Muscle of back (tissue), 11 donors: Measurements from ENCODE around the gene NSMCE3. TPM values are rescaled to one million over a fixed set of nuclear protein-coding genes. Genes with fewer than 3 reads are reported as not detected.
"Not testable (repeated sequence)": the region's sequence is repeated elsewhere in the genome, so short reads cannot be mapped to it uniquely, and the experiment has no call there.

Experiments used
- DNase-seq, 3 donors: peaks; one replicate each; pipeline versions ENCODE4 v3.0.0 to v3.0.0-alpha.2; 2013
- polyA plus RNA-seq, 10 donors: library from polyadenylated mRNA; unstranded; fragments of 120-200 nt; gene quantifications; one replicate each; pipeline ENCODE4 v1.2.1, GENCODE V29; 2013; ENCODE audit not compliant: insufficient read length in 10 of 10

Gene NSMCE3
- polyA plus RNA-seq, 10 donors: 5.6 to 9.4 (median 6.9) TPM

DNA sequence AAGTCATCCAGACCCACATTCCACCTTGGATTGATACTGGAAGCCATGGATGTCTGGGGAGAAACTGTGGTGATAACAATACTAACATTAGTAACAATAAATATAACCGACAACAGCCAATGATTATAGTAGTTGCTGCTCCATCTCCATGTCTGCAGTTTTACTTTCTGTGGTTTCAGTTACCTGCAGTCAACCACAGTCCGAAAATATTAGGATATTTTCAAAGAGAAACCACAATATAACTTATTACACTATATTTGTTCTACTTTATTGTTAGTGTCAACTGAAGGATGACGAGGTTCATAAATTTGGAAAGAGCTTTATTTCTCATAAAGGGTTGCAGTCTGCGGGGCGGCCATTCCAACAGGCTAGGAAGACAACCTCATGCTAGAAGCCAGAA, 2.6 kb upstream of the NSMCE3 start:
- no peak for DNase-seq

DNA sequence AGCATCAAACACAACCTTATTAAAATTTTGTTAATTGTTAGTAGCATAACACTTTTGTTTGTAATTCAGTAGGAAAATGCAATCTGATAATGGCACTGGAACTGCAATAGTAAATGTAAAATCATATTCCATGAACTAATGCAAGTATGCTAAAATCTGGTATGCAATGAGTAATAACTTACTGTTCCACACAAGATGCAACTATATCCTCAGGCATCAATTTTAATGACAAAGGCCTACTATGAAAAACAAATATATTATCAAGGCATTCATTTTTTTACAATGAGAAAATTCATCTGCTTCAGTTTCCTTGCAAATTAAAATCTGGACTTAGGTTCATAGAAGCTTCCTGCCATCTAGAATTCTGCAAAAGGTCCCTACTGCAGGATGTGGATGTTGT, 1.4 kb upstream of the NSMCE3 start:
- DNase-seq: no peak

GRCh38 chr15:29270169-29270955, 740 bp upstream of the NSMCE3 start:
- peak in 1 of 3 donors; percentile 61 for DNase-seq

DNA sequence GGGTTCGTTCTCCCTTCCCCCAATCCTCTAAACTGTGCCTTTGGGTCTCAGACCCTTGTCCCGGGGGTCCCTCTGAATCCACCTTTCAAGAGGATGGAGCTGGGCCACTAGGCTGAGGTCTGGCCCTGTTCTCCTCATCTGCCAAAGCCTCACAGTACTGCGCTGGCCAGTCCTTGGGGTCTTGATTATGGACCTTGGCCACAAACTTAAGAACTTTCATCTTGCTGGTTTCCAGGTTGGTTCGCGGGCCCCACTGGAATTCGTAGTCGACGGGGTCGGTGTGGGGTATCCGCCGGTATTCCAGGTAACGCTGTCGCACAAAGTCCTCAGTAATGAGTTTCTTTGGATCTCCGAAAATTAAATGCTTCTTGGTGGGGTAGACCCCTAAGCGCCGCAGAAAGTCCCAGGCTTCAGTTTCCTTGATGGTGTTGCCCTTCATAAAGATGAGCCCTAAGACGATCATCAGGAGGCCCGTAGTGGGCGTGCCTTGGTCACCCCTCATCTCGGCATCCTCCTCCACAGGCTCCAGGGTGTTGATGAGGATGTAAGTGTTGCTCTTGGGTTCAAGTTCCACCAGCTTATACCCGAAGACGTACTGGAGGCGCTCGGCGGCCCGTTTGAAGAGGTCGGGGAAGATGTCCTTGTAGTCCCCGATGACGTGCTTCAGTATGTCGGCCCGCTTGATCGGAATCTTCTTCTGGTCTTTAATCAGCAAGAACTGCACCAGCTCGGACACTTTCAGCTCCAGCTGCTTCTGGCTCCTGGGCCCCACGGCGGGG, 727 bp downstream of the NSMCE3 start:
- DNase-seq: peak; percentile 24 to 80 (median 45)

DNA sequence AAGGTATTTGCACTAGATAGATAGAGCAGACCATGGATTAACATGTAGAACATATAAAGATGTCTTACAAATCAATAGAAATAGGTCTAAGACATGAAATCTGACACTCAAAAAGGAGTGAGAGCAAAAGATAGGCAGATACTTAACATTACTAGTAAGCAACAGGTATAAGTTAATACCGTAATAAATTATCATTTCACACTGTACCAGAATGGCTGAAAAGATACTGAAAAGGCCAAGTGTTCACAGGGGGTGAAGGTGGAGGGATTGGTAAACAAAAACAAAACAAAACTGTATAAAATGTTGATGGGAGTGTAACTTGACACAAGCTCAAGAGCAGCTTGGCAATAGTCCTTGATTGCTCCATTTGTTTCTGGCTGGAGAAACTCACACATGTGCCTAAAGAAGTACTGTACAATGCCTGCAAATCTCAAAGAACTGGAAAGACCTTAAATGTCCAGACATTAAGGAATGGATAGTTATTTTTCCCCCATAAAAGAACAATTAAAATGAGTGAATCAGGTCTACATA, 3.5 kb downstream of the NSMCE3 start:
- DNase-seq: peak in 1 of 3 donors; percentile 17

DNA sequence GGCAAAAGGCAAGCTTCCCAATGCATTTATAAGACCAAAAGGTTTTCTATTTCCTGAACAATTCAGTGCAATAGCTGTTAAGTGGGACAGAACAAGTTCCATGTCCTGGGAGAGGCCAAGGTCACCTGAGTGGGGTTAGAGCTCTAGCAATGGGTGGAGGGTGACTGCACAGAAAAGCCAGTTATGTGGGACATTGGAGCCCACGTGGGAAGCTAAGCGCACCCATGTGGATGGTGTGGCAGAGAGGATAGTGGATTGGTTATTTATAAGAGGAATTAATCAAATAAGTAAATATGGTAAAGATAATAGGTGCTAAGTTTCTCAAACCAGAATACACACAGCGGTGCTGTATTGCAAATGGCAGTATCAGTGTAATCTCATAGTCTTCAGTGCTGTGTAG, 6.3 kb downstream of the NSMCE3 start:
- DNase-seq: no peak

DNA sequence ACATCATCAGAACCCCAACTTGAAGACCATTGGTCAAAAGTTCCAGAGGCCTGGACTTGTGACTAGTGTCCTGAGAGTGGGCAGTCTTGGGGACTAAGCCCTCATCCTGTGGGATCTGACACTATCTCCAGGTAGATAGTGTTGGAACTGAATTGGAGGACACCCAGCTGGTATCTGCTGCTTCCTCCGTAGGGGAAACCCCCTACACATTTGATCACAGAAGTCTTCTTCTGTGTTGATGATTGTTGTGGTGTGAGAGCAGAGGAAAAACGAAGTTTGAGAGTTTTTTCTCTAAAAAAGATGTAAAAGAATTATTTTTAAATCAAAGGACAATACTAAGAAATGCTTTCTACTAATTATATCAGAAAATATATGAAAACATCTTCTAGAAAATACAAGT, 6.9 kb downstream of the NSMCE3 start:
- no peak for DNase-seq

DNA sequence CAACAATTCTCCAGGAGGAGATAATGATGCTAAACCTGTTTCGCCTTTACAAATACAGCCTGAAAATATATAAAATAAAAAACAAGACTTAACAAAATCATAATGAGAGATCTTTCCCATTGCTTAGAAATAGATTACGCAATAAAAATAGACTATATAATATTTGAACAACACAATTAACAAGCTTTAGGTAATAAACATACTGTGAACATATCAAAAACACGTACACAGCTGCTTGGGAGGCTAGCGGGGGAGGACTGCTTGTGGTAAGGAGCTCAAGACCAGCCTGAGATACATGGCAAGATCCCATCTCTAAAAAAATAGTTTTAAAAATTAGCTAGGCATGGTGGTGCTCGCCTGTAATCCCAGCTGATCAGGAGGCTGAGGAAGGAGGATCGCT, 8.7 kb downstream of the NSMCE3 start:
- DNase-seq: no peak

DNA sequence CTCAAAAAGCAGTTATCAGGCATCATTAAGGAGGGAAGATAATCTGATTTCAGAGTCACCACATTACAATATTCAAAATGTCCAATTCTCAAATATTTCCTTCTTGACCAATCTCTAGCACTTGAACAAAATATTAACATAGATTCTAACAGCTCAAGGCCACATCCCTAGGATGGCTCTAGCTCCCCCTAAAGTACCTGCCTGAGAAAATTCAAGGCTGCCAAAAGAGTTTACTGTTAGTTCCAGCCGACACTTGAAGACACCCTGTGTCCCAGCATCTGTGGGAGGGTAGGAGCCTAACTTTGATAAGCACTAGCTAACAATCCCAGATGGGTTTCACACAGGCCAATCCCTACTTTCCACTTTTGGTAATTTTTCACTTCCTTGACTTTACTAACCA, 10.4 kb downstream of the NSMCE3 start:
- no peak for DNase-seq

- DNase-seq: no peak
Measured at GRCh38 chr15:29252234-29252633, 17.4 kb downstream of the NSMCE3 start.

- no peak for DNase-seq
Measured at GRCh38 chr15:29244544-29244943, 25.1 kb downstream of the NSMCE3 start.

- DNase-seq: no peak
Measured at GRCh38 chr15:29244123-29244522, 25.5 kb downstream of the NSMCE3 start.

DNA sequence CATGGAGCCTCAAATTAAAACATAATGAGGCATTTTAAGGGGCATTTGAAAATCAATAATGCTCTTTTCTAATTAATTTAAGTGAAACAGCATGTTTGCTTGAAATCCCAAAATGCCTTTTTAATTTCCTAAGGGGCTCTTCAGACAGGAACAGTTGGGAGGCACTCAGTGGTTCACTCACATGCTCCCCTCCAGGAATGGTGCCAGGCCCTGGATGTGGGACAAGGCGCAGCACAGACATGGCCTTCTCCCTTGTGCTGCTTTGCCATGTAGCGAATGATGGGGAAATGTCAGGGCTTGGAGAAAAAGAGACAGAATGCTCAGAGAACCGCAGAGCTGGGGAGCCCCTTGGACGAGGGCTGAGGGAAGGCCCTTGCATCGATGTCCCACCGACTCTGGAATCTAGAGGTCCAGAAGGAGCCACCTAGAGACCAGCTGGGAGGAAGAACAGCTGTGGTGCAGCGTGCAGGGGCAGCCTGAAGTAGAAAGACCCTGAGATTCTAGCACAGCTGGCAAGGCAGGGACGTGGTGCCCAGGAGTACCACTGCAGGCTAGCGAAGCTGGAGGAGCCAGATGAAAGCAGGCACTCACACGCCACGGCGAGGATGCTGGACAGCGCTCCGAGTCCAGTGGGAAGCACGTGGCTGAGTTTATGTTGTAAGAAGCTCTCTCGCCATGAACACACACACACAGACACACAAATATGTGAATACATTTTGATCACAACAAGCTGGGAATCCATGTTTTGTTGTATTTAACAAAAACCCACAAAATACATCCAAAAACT, 27.0 kb downstream of the NSMCE3 start:
- peak in 1 of 3 donors; percentile 23 for DNase-seq

- no peak for DNase-seq
Measured at GRCh38 chr15:29241207-29241606, 28.4 kb downstream of the NSMCE3 start.

- DNase-seq: no peak
Measured at GRCh38 chr15:29239395-29239794, 30.2 kb downstream of the NSMCE3 start.

DNA sequence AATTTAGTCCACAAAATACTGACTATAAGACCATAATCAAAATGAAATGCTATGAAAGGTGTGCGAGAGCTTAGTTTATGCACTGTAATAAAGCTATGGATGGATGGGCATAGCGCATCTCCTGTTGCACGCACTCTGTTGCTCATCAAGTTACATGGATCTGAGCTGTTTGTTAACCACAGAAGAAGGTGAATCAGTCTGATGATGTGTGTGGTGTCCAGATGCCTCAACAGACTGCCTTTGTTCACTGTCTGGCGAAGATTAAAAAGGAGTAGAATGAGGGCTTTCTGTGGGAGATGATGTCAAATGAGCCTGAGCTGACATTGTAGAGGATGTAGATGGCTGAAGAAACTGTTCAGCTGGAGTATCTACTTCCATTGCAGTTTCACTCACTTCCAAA, 36.1 kb downstream of the NSMCE3 start:
- no peak for DNase-seq

- no peak for DNase-seq
Measured at GRCh38 chr15:29226436-29227208, 43.0 kb downstream of the NSMCE3 start.

DNA sequence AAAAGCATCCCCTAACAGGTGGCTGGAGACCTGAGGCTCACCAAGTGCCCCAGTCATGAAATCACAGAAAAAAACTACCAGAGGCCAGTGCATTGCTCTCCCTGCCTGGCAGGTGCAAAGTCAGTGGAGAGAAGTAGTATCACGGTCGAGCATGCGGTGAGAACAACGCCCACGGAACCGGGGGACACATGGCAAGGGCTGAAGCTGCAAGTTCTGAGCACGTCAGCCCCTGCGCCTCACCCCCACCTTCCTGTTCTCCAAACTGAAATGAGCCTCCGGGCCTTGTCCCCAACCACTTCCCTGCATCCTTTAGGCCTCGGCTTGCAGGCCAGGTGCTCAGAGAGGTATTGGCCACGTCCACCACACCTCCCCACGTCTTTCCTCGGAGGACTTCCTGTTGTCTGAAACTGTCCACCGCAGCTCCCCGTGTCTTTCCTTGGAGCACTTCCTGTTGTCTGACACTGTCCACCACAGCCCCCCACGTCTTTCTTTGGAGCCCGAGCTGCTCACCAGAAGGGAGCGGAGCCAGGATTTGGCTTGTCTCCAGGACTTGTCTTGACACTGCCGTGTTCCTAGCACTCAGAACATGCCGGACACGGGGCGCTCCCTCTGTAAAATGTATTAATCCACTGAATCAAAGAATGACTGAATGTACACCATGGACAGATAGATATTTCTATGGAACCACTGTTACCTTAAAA, 43.9 kb downstream of the NSMCE3 start:
- DNase-seq: no peak

- DNase-seq: not testable (repeated sequence)
Measured at GRCh38 chr15:29224987-29225363, 44.6 kb downstream of the NSMCE3 start.

DNA sequence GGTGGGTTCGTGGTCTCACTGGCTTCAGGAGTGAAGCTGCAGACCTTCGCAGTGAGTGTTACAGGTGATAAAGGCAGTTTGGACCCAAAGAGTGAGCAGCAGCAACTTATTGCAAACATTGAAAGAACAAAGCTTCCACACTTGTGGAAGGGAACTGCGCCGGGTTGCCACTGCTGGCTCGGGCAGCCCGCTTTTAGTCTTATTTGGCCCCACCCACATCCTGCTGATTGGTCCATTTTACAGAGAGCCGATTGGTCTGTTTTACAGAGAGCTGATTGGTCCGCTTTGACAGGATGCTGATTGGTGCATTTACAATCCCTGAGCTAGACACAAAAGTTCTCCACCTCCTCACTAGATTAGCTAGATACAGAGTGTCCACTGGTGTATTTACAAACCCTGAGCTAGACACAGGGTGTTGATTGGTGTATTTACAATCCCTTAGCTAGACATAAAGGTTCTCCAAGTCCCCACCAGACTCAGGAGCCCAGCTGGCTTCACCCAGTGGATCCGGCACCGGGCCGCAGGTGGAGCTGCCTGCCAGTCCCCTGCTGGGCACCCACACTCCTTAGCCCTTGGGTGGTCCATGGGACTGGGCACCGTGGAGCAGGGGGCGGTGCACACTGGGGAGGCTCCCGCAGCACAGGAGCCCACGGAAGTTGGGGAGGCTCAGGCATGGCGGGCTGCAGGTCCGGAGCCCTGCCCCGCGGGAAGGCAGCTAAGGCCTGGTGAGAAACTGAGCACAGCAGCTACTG, 45.2 kb downstream of the NSMCE3 start:
- DNase-seq: not testable (repeated sequence)
